H9 (cell line): Measurements from ENCODE around the gene CTAGE8. TPM values are rescaled to one million over a fixed set of nuclear protein-coding genes. Genes with fewer than 3 reads are reported as not detected.

Source experiments
- DNase-seq: peaks from one replicate; pipeline ENCODE4 v3.0.0-alpha.2; 2017
- H2AFZ ChIP-seq: one replicate; pipeline ENCODE4 v1.6.1; 2013; ENCODE audit warnings: mild to moderate bottlenecking, low read length, control low read depth, moderate library complexity
- H2AK5ac ChIP-seq: 2 replicates; pipeline ENCODE4 v1.6.1; 2013; ENCODE audit warnings: low read length, control low read depth, mixed read lengths; ENCODE audit not compliant: insufficient read length
- H2BK120ac ChIP-seq: one replicate; pipeline ENCODE4 v1.6.1; 2013; ENCODE audit warnings: low read depth, mild to moderate bottlenecking, low read length, control low read depth, inconsistent platforms; ENCODE audit not compliant: poor library complexity, severe bottlenecking
- H2BK12ac ChIP-seq: 2 replicates; pipeline ENCODE4 v1.6.1; 2013; ENCODE audit warnings: low read length, control low read depth, mixed read lengths, low read depth; ENCODE audit not compliant: insufficient read length
- H2BK15ac ChIP-seq: 2 replicates; pipeline ENCODE4 v1.6.1; 2013; ENCODE audit warnings: low read depth, low read length, control low read depth
- H2BK20ac ChIP-seq: one replicate; pipeline ENCODE4 v1.6.1; 2013; ENCODE audit warnings: low read depth, mild to moderate bottlenecking, low read length, control low read depth, inconsistent platforms; ENCODE audit not compliant: poor library complexity, severe bottlenecking
- H2BK5ac ChIP-seq: 2 replicates; pipeline ENCODE4 v1.6.1; 2013; ENCODE audit warnings: low read length, control low read depth, mixed read lengths; ENCODE audit not compliant: insufficient read length
- H3K14ac ChIP-seq: 2 replicates; pipeline ENCODE4 v1.6.1; 2013; ENCODE audit warnings: low read length, control low read depth; ENCODE audit not compliant: insufficient read depth
- H3K18ac ChIP-seq: 2 replicates; pipeline ENCODE4 v1.6.1; 2013; ENCODE audit warnings: low read depth, mild to moderate bottlenecking, mixed read lengths, low read length, control low read depth; ENCODE audit not compliant: insufficient read length
- H3K23ac ChIP-seq: 2 replicates; pipeline ENCODE4 v1.6.1; 2013; ENCODE audit warnings: low read length, control low read depth, mixed read lengths, low read depth; ENCODE audit not compliant: insufficient read length
- H3K23me2 ChIP-seq: 2 replicates; pipeline ENCODE4 v1.6.1; 2013; ENCODE audit warnings: low read depth, mild to moderate bottlenecking, mixed read lengths, low read length, control low read depth; ENCODE audit not compliant: insufficient read length, poor library complexity, severe bottlenecking
- H3K27ac ChIP-seq: 2 replicates; pipeline ENCODE4 v1.5.1; 2013; ENCODE audit warnings: low read length, control low read depth, mixed read lengths, low read depth; ENCODE audit not compliant: insufficient read length
- H3K27me3 ChIP-seq: 2 replicates; pipeline ENCODE4 v1.6.1; 2013; ENCODE audit warnings: low read length, control low read depth, inconsistent platforms; ENCODE audit not compliant: insufficient read depth
- H3K4ac ChIP-seq: 2 replicates; pipeline ENCODE4 v1.6.1; 2013; ENCODE audit warnings: low read depth, mild to moderate bottlenecking, control low read depth, inconsistent platforms, low read length, moderate library complexity
- H3K4me1 ChIP-seq: 2 replicates; pipeline ENCODE4 v1.6.1; 2013; ENCODE audit warnings: low read length, control low read depth, inconsistent platforms; ENCODE audit not compliant: insufficient read depth
- H3K4me2 ChIP-seq: 2 replicates; pipeline ENCODE4 v1.6.1; 2013; ENCODE audit warnings: low read length, control low read depth, mixed read lengths; ENCODE audit not compliant: insufficient read length, insufficient read depth
- H3K56ac ChIP-seq: 2 replicates; pipeline ENCODE4 v1.6.1; 2013; ENCODE audit warnings: low read depth, mild to moderate bottlenecking, mixed read lengths, low read length, control low read depth; ENCODE audit not compliant: insufficient read length
- H3K79me1 ChIP-seq: 2 replicates; pipeline ENCODE4 v1.6.1; 2013; ENCODE audit warnings: low read depth, mild to moderate bottlenecking, moderate library complexity, low read length, control low read depth, inconsistent platforms; ENCODE audit not compliant: insufficient read depth, poor library complexity, severe bottlenecking
- H3K79me2 ChIP-seq: 2 replicates; pipeline ENCODE4 v1.6.1; 2013; ENCODE audit warnings: low read length, control low read depth, inconsistent platforms; ENCODE audit not compliant: insufficient read depth
- H3K9ac ChIP-seq: 2 replicates; pipeline ENCODE4 v1.6.1; 2013; ENCODE audit warnings: low read length, control low read depth, mixed read lengths; ENCODE audit not compliant: insufficient read length; ENCODE audit errors: extremely low read depth
- H3K9me3 ChIP-seq: one replicate; pipeline ENCODE4 v1.6.1; 2013; ENCODE audit warnings: low read depth, low read length, inconsistent platforms; ENCODE audit not compliant: control insufficient read depth
- H3T11ph ChIP-seq: one replicate; pipeline ENCODE4 v1.6.1; 2013; ENCODE audit warnings: mild to moderate bottlenecking, low read length, control low read depth, inconsistent platforms
- H4K20me1 ChIP-seq: one replicate; pipeline ENCODE4 v1.6.1; 2013; ENCODE audit not compliant: control insufficient read depth, insufficient read length, insufficient read depth
- H4K5ac ChIP-seq: 2 replicates; pipeline ENCODE4 v1.6.1; 2013; ENCODE audit warnings: low read depth, mild to moderate bottlenecking, mixed read lengths, low read length, control low read depth; ENCODE audit not compliant: insufficient read length
- H4K8ac ChIP-seq: replicated peaks from 2 replicates; pipeline ENCODE4 v1.6.1; 2013; ENCODE audit warnings: low read length, control low read depth, mixed read lengths, low read depth; ENCODE audit not compliant: insufficient read length
- H4K91ac ChIP-seq: 2 replicates; pipeline ENCODE4 v1.6.1; 2013; ENCODE audit warnings: low read depth, mild to moderate bottlenecking, moderate library complexity, mixed read lengths, low read length, control low read depth; ENCODE audit not compliant: insufficient read length
- H3K27ac Mint-ChIP-seq, 3 experiments: 2 replicates in 2 of 3; 3 replicates in 1 of 3; pipeline ENCODE4 v1.8.0; 2020 to 2021; ENCODE audit warnings: mixed read lengths in 3 of 3, mild to moderate bottlenecking in 1 of 3, moderate library complexity in 1 of 3
- H3K27me3 Mint-ChIP-seq: 2 replicates; pipeline ENCODE4 v1.8.0; 2021; ENCODE audit warnings: low read depth, mild to moderate bottlenecking, moderate library complexity, mixed read lengths
- H3K36me3 Mint-ChIP-seq, 3 experiments: 2 replicates in 2 of 3; 3 replicates in 1 of 3; pipeline ENCODE4 v1.8.0; 2020 to 2021; ENCODE audit warnings: low read depth in 3 of 3, mixed read lengths in 3 of 3; ENCODE audit not compliant: insufficient read depth in 1 of 3
- H3K4me1 Mint-ChIP-seq, 2 experiments: 2 replicates each; pipeline ENCODE4 v1.8.0; 2020; ENCODE audit warnings: mixed read lengths in 2 of 2
- H3K4me3 Mint-ChIP-seq, 2 experiments: 2 replicates in 1 of 2; 3 replicates in 1 of 2; pipeline ENCODE4 v1.8.0; 2020 to 2021; ENCODE audit warnings: mild to moderate bottlenecking in 2 of 2, mixed read lengths in 2 of 2, moderate library complexity in 1 of 2
- H3K9me3 Mint-ChIP-seq, 2 experiments: 2 replicates in 1 of 2; 3 replicates in 1 of 2; pipeline ENCODE4 v1.8.0; 2020; ENCODE audit warnings: mild to moderate bottlenecking in 2 of 2, mixed read lengths in 2 of 2, moderate library complexity in 1 of 2
- WGBS: extraction: QIAGEN DNeasy Blood & Tissue Kit; methylation state at CpG from one replicate; pipeline ENCODE4 v1.1.7; 2013; ENCODE audit warnings: missing lambda C conversion rate, low lambda C conversion rate, mixed read lengths; ENCODE audit not compliant: insufficient read length; ENCODE audit errors: extremely low coverage; 5-methylcytosine and 5-hydroxymethylcytosine counted together
- total RNA-seq: library from RNA; stranded (reverse); gene quantifications from 2 replicates; pipeline ENCODE4 v1.2.1, GENCODE V29; 2021
- TF ChIP-seq, protein P1 (sequence below): fragments of 200-600 bp; sonication (generic); conservative IDR thresholded peaks from 3 replicates; pipeline ENCODE4 v1.8.0; 2021; ENCODE audit warnings: antibody characterized with exemption, mild to moderate bottlenecking

Gene CTAGE8
- total RNA-seq, 1 experiment from 2014 or later: 4.9 TPM

DNA sequence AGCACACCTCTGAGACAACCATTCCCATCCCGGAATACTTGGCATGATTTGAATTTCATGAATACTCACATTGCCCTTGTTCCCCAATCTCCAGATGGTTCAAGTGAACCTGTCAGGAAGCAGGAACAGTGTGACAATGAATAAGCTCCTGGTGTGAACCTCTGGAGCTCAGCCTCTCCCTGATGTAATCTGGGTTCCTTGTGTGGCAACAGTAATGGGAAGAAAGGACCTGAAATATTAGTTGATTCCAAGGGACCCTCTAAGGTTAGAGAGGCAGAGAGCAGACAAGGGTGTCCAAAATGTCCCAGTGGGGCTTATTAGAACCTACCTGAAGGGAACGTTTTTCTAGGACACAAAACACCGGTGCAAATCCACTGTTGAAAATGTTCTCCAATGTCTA lies 13.0 kb downstream of the CTAGE8 start:
- peaks cover 4% of the 10 kb centered on the region for H3K4me1 ChIP-seq
- H4K91ac ChIP-seq: no peak overlapping the region
- DNase-seq: peak; percentile 39
- Mint-ChIP-seq H3K4me3 (no peak overlapping the region), H3K27ac (peak overlapping the region in 2 of 3 experiments; percentile 33 to 75; a peak in 2 of 7 replicates), H3K36me3 (no peaks in the 10 kb centered on the region), H3K4me1 (peaks cover 7 to 11% of the 10 kb centered on the region in 2 experiments; a peak in 3 of 4 replicates), H3K9me3 (no peaks in the 10 kb centered on the region), H3K27me3 (no peaks in the 10 kb centered on the region)
- no peak overlapping the region for H2AFZ ChIP-seq
- H3T11ph ChIP-seq: no peak overlapping the region
- no peak overlapping the region for H3K4ac ChIP-seq
- no peaks in the 10 kb centered on the region for H3K23me2 ChIP-seq
- no peak overlapping the region for H2BK5ac ChIP-seq
- H4K20me1 ChIP-seq: no peaks in the 10 kb centered on the region
- no peak overlapping the region for H4K8ac ChIP-seq
- no peak overlapping the region for H4K5ac ChIP-seq
- no peaks in the 10 kb centered on the region for H3K9me3 ChIP-seq
- no peak overlapping the region for H3K4me2 ChIP-seq
- H2AK5ac ChIP-seq: no peak overlapping the region
- no peak overlapping the region for H2BK120ac ChIP-seq
- H3K56ac ChIP-seq: no peak overlapping the region
- H2BK12ac ChIP-seq: no peak overlapping the region
- WGBS: no CpG with 5 or more reads among the region's 3 CpGs
- no peaks in the 10 kb centered on the region for H3K79me1 ChIP-seq
- no peak overlapping the region for H3K27ac ChIP-seq
- H3K14ac ChIP-seq: no peak overlapping the region
- no peak overlapping the region for H3K9ac ChIP-seq
- H2BK15ac ChIP-seq: no peak overlapping the region
- H3K27me3 ChIP-seq: no peaks in the 10 kb centered on the region
- H3K18ac ChIP-seq: no peak overlapping the region
- H2BK20ac ChIP-seq: no peak overlapping the region
- H3K23ac ChIP-seq: no peak overlapping the region
- no peaks in the 10 kb centered on the region for H3K79me2 ChIP-seq
- TF ChIP-seq, protein P1, sequence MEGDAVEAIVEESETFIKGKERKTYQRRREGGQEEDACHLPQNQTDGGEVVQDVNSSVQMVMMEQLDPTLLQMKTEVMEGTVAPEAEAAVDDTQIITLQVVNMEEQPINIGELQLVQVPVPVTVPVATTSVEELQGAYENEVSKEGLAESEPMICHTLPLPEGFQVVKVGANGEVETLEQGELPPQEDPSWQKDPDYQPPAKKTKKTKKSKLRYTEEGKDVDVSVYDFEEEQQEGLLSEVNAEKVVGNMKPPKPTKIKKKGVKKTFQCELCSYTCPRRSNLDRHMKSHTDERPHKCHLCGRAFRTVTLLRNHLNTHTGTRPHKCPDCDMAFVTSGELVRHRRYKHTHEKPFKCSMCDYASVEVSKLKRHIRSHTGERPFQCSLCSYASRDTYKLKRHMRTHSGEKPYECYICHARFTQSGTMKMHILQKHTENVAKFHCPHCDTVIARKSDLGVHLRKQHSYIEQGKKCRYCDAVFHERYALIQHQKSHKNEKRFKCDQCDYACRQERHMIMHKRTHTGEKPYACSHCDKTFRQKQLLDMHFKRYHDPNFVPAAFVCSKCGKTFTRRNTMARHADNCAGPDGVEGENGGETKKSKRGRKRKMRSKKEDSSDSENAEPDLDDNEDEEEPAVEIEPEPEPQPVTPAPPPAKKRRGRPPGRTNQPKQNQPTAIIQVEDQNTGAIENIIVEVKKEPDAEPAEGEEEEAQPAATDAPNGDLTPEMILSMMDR: no peak
